Caco-2 (cell line): ENCODE results near the gene XRCC5. TPM values are rescaled to one million over a fixed set of nuclear protein-coding genes. Genes with fewer than 3 reads are reported as not detected.

Experiments used
- BruUV-seq: library from RNA; stranded (reverse); fragments of 400-500 nt; replicated peaks from 2 replicates; lab custom pipeline; 2021; lab: Mats Ljungman, UMichigan
- CTCF ChIA-PET: fragments of 300-600 bp; sonication (Branson Sonifier 250); formaldehyde crosslinking; loops from one replicate; lab custom pipeline; 2022; ENCODE audit warnings: antibody characterized with exemption; lab: Charles Lee
- POLR2A ChIA-PET: fragments of 300-600 bp; sonication (Branson Sonifier 250); formaldehyde crosslinking; loops from one replicate; lab custom pipeline; 2022; ENCODE audit warnings: antibody characterized with exemption; lab: Charles Lee
- DNase-seq, 2 experiments: peaks; one replicate each; pipeline versions ENCODE4 v3.0.0 to v3.0.0-alpha.2; 2020 to 2022
- H3K27me3 ChIP-seq: replicated peaks from 2 replicates; pipeline ENCODE4 v1.6.0; 2011; ENCODE audit warnings: low read length; ENCODE audit not compliant: control insufficient read depth, insufficient read depth
- H3K36me3 ChIP-seq: 2 replicates; pipeline ENCODE4 v1.5.1; 2011; ENCODE audit warnings: low read length; ENCODE audit not compliant: control insufficient read depth, insufficient read depth
- H3K4me1 ChIP-seq: fragments of 250-450 bp; sonication (Bioruptor Pico); 2 replicates; pipeline ENCODE4 v1.5.1; 2020; ENCODE audit warnings: mild to moderate bottlenecking
- H3K4me3 ChIP-seq: 2 replicates; pipeline ENCODE4 v1.5.1; 2011; ENCODE audit warnings: low read depth, mild to moderate bottlenecking, control low read depth, low read length
- H3K9me3 ChIP-seq: fragments of 250-450 bp; sonication (Bioruptor Pico); 2 replicates; pipeline ENCODE4 v1.5.1; 2020; ENCODE audit warnings: mild to moderate bottlenecking, moderate library complexity
- H3K27ac Mint-ChIP-seq: one replicate; pipeline ENCODE4 v1.8.0; 2022; ENCODE audit warnings: mixed read lengths; ENCODE audit not compliant: unreplicated experiment
- H3K27me3 Mint-ChIP-seq: one replicate; pipeline ENCODE4 v1.8.0; 2022; ENCODE audit warnings: mixed read lengths; ENCODE audit not compliant: insufficient read depth, unreplicated experiment
- H3K36me3 Mint-ChIP-seq: one replicate; pipeline ENCODE4 v1.8.0; 2022; ENCODE audit warnings: mild to moderate bottlenecking, mixed read lengths; ENCODE audit not compliant: insufficient read depth, unreplicated experiment
- H3K4me1 Mint-ChIP-seq: one replicate; pipeline ENCODE4 v1.8.0; 2022; ENCODE audit warnings: low read depth, mixed read lengths; ENCODE audit not compliant: unreplicated experiment
- H3K4me3 Mint-ChIP-seq: one replicate; pipeline ENCODE4 v1.8.0; 2022; ENCODE audit warnings: mild to moderate bottlenecking, moderate library complexity, mixed read lengths; ENCODE audit not compliant: unreplicated experiment
- H3K9me3 Mint-ChIP-seq: one replicate; pipeline ENCODE4 v1.8.0; 2022; ENCODE audit warnings: mixed read lengths; ENCODE audit not compliant: unreplicated experiment
- intact Hi-C: fragments of 100-400 bp; cut with micrococcal nuclease; formaldehyde crosslinking; loops from one replicate; pipeline ENCODE4 v1.10.0; 2022; ENCODE audit not compliant: unreplicated experiment
- total RNA-seq: library from RNA; stranded (reverse); gene quantifications from 2 replicates; pipeline ENCODE4 v1.2.3, GENCODE V29; 2022
- TF ChIP-seq, protein P1 (sequence below), 2 experiments: fragments of 200-600 bp in 1 of 2; IDR thresholded peaks; 1 replicate in 1 of 2; 2 replicates in 1 of 2; pipeline versions ENCODE4 v1.5.1 to v1.8.0; 2011 to 2022; ENCODE audit warnings: antibody characterized with exemption in 1 of 2, control low read depth in 1 of 2, inconsistent platforms in 1 of 2, low read depth in 1 of 2, low read length in 1 of 2, mild to moderate bottlenecking in 1 of 2, moderate library complexity in 1 of 2; ENCODE audit not compliant: insufficient read depth in 1 of 2, severe bottlenecking in 1 of 2, unreplicated experiment in 1 of 2

The XRCC5 gene
- total RNA-seq, 1 experiment from 2014 or later: 319 TPM

DNA sequence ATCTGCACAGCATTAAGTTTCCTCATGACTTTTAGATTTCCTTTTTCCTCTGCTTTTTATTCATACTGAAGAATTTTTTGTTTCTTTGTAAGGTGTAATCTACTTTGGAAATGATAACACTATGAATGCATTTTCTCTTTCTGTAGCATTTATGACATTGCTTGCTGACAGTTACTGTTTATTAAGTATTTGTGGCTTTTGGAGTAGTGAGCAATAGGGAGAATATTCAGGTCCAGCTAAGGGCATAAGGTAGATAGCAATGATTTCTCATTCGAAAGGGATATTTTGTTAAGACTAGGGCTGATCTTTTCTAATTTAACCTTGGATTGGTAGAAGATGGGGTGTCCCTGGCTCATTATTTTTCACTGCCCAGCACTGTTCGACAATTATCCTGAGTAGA lies 80.3 kb downstream of the XRCC5 start:
- Mint-ChIP-seq H3K9me3 (no peaks in the 10 kb centered on the region), H3K27ac (no peak overlapping the region), H3K4me1 (peaks cover 27% of the 10 kb centered on the region), H3K36me3 (peaks cover 75% of the 10 kb centered on the region), H3K4me3 (no peak overlapping the region), H3K27me3 (no peaks in the 10 kb centered on the region)
- no peaks in the 10 kb centered on the region for H3K9me3 ChIP-seq
- peaks cover 1% of the 10 kb centered on the region for H3K36me3 ChIP-seq
- BruUV-seq: no TSS peak
- H3K4me3 ChIP-seq: no peak overlapping the region
- intact Hi-C loops: no loop called here
- DNase-seq: no peak
- H3K27me3 ChIP-seq: no peaks in the 10 kb centered on the region
- H3K4me1 ChIP-seq: peaks cover 36% of the 10 kb centered on the region
- TF ChIP-seq, protein P1, sequence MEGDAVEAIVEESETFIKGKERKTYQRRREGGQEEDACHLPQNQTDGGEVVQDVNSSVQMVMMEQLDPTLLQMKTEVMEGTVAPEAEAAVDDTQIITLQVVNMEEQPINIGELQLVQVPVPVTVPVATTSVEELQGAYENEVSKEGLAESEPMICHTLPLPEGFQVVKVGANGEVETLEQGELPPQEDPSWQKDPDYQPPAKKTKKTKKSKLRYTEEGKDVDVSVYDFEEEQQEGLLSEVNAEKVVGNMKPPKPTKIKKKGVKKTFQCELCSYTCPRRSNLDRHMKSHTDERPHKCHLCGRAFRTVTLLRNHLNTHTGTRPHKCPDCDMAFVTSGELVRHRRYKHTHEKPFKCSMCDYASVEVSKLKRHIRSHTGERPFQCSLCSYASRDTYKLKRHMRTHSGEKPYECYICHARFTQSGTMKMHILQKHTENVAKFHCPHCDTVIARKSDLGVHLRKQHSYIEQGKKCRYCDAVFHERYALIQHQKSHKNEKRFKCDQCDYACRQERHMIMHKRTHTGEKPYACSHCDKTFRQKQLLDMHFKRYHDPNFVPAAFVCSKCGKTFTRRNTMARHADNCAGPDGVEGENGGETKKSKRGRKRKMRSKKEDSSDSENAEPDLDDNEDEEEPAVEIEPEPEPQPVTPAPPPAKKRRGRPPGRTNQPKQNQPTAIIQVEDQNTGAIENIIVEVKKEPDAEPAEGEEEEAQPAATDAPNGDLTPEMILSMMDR (IDR thresholded peaks at IDR 0.05; ENCODE audit: insufficient read depth in 1 of 2, low read depth in 1 of 2, low read length in 1 of 2, severe bottlenecking in 1 of 2, unreplicated experiment in 1 of 2): no peak
- ChIA-PET POLR2A (no interaction called here), CTCF (no interaction called here)

DNA sequence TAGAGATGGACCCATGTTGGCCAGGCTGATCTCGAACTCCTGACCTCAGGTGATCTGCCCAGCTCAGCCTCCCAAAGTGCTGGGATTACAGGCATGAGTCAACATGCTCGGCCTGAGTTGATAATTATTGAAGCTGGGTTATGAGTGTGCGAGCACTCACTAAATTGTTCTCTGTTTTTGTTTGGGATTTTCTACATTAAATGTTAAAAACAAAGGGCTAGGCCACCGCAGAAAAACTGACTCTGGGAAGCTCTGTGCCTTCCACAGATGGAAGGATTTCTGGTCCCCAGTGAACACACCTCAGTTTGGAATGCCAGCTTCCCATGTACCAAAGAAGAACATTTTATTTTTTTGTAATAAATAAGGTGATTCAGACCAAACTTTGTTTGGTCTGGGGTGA lies 83.0 kb downstream of the XRCC5 start:
- no peaks in the 10 kb centered on the region for H3K9me3 ChIP-seq
- H3K4me1 ChIP-seq: peaks cover 23% of the 10 kb centered on the region
- no peak overlapping the region for H3K27ac Mint-ChIP-seq
- intact Hi-C loops: no loop called here
- no peaks in the 10 kb centered on the region for H3K27me3 Mint-ChIP-seq
- CTCF ChIA-PET: no interaction called here
- H3K9me3 Mint-ChIP-seq: no peaks in the 10 kb centered on the region
- POLR2A ChIA-PET: no interaction called here
- no peak overlapping the region for H3K4me3 Mint-ChIP-seq
- peaks cover 1% of the 10 kb centered on the region; the same call in 1 of the 2 replicates for H3K36me3 ChIP-seq
- TF ChIP-seq, protein P1 (IDR thresholded peaks at IDR 0.05; ENCODE audit: insufficient read depth in 1 of 2, low read depth in 1 of 2, low read length in 1 of 2, severe bottlenecking in 1 of 2, unreplicated experiment in 1 of 2): no peak
- H3K27me3 ChIP-seq: no peaks in the 10 kb centered on the region
- BruUV-seq: no TSS peak
- DNase-seq: no peak
- H3K4me3 ChIP-seq: no peak overlapping the region
- peaks cover 90% of the 10 kb centered on the region for H3K36me3 Mint-ChIP-seq
- peaks cover 23% of the 10 kb centered on the region for H3K4me1 Mint-ChIP-seq

DNA sequence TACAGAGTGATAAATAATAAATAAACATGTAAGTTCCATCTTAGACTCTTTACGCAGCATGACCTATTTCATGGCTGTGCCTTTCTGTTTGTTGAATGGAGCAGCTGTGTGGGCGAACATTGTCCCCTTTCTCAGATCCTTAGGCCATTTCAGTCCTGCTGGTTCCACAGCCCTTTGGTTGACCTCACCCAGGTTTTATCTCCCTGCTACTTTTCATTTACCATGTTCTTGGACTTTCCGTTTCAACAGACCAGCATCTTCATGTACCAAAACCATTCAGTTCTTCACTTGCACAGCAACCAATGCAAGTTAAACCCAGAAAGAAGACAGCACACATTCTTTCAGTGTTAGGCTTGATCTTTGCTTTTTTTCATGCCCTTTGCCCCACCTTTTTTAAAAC lies 83.8 kb downstream of the XRCC5 start:
- CTCF ChIA-PET: no interaction called here
- peaks cover 15% of the 10 kb centered on the region for H3K4me1 Mint-ChIP-seq
- no peaks in the 10 kb centered on the region for H3K9me3 Mint-ChIP-seq
- no peak overlapping the region for H3K4me3 Mint-ChIP-seq
- intact Hi-C loops: no loop called here
- Histone ChIP-seq H3K36me3 (peaks cover 3% of the 10 kb centered on the region), H3K9me3 (no peaks in the 10 kb centered on the region), H3K4me1 (peaks cover 16% of the 10 kb centered on the region), H3K4me3 (no peak overlapping the region), H3K27me3 (no peaks in the 10 kb centered on the region)
- peaks cover 93% of the 10 kb centered on the region for H3K36me3 Mint-ChIP-seq
- peak overlapping the region; percentile 3 for H3K27ac Mint-ChIP-seq
- no TSS peak for BruUV-seq
- H3K27me3 Mint-ChIP-seq: no peaks in the 10 kb centered on the region
- POLR2A ChIA-PET: no interaction called here
- TF ChIP-seq, protein P1 (IDR thresholded peaks at IDR 0.05; ENCODE audit: insufficient read depth in 1 of 2, low read depth in 1 of 2, low read length in 1 of 2, severe bottlenecking in 1 of 2, unreplicated experiment in 1 of 2): no peak
- DNase-seq: no peak
